Mammary epithelial cell (primary cell): ENCODE measurements around the gene QKI.

Source experiments
- CTCF ChIP-seq, 2 donors: IDR thresholded peaks in 1 of 2; conservative IDR thresholded peaks in 1 of 2; 2 replicates each; pipeline ENCODE4 v1.5.1; 2011 to 2012; ENCODE audit warnings: inconsistent platforms in 2 of 2, low read length in 2 of 2, mild to moderate bottlenecking in 2 of 2, control low read depth in 1 of 2, low read depth in 1 of 2; ENCODE audit not compliant: insufficient read depth in 1 of 2; ENCODE audit errors: extremely low read depth in 1 of 2
- EZH2 ChIP-seq: IDR thresholded peaks from 2 replicates; pipeline ENCODE4 v1.6.1; 2012; ENCODE audit warnings: low read length, inconsistent platforms, borderline replicate concordance

- TF ChIP-seq EZH2 (no peak), CTCF (conservative IDR thresholded peaks at IDR 0.05 in 1 of 2, IDR thresholded peaks at IDR 0.05 in 1 of 2; ENCODE audit: extremely low read depth in 1 of 2, insufficient read depth in 1 of 2, low read depth in 1 of 2, low read length in 2 of 2) (no peak)
These were observed 48.7 kb downstream of the QKI start for GRCh38 chr6:163463180-163463579.
